Stimulated activated CD4-positive, alpha-beta T cell treated with anti-CD3 and anti-CD28 coated beads, Interleukin-4, amount 100 ng/mL, for 1 hour (primary cell): ENCODE measurements around the gene TMEM141.
"Not testable (repeated sequence)": the region's sequence is repeated elsewhere in the genome, so short reads cannot be mapped to it uniquely, and the experiment has no call there.

Source experiments
- DNase-seq: peaks from one replicate; pipeline ENCODE4 v3.0.0-alpha.2; 2020

The TMEM141 gene

GRCh38 chr9:136774416-136775045, 16.6 kb upstream of the TMEM141 start:
- DNase-seq, result no peak

GRCh38 chr9:136775191-136775590, 16.0 kb upstream of the TMEM141 start:
- no peak for DNase-seq

- no peak for DNase-seq
Measured at GRCh38 chr9:136776947-136777346, 14.2 kb upstream of the TMEM141 start.

- no peak for DNase-seq
Measured at GRCh38 chr9:136777359-136777758, 13.8 kb upstream of the TMEM141 start.

- DNase-seq, result no peak
Measured at GRCh38 chr9:136779808-136780207, 11.3 kb upstream of the TMEM141 start.

- no peak for DNase-seq
Measured at GRCh38 chr9:136782452-136782851, 8.7 kb upstream of the TMEM141 start.

GRCh38 chr9:136784249-136784996, 6.7 kb upstream of the TMEM141 start:
- DNase-seq, result no peak

GRCh38 chr9:136784997-136785361, 6.2 kb upstream of the TMEM141 start:
- no peak for DNase-seq

GRCh38 chr9:136785565-136786355, 5.4 kb upstream of the TMEM141 start:
- not testable (repeated sequence) for DNase-seq

- no peak for DNase-seq
Measured at GRCh38 chr9:136786451-136786850, 4.7 kb upstream of the TMEM141 start.

GRCh38 chr9:136786983-136787382, 4.2 kb upstream of the TMEM141 start:
- not testable (repeated sequence) for DNase-seq

GRCh38 chr9:136787690-136788400, 3.3 kb upstream of the TMEM141 start:
- DNase-seq, result peak; percentile 49

GRCh38 chr9:136788644-136789522, 2.3 kb upstream of the TMEM141 start:
- DNase-seq, result not testable (repeated sequence)

GRCh38 chr9:136789523-136789937, 1.6 kb upstream of the TMEM141 start:
- DNase-seq, result no peak

GRCh38 chr9:136791516-136792276, 552 bp downstream of the TMEM141 start:
- peak; percentile 65 for DNase-seq

GRCh38 chr9:136792321-136793085, 1.4 kb downstream of the TMEM141 start:
- no peak for DNase-seq

- no peak for DNase-seq
Measured at GRCh38 chr9:136793086-136793946, 2.2 kb downstream of the TMEM141 start.

- no peak for DNase-seq
Measured at GRCh38 chr9:136794281-136794999, 3.3 kb downstream of the TMEM141 start.

GRCh38 chr9:136795000-136795348, 3.8 kb downstream of the TMEM141 start:
- no peak for DNase-seq
